ENCODE measurements around the gene EIF4E2. TPM values are rescaled to one million over a fixed set of nuclear protein-coding genes. Genes with fewer than 3 reads are reported as not detected.
A peak's percentile ranks its signal among the peaks of the same experiment; 100 is the strongest.

EIF4E2 gene
- total RNA-seq, 2 donors from 2014 or later = 12.2 to 17.4 TPM

GRCh38 chr2:232598293-232598692 lies 47.8 kb downstream of the EIF4E2 start:
- Histone ChIP-seq H3K27ac (no peak overlapping the region), H3K4me1 (no peaks in the 10 kb centered on the region), H3K4me3 (no peak overlapping the region), H3K9me3 (no peaks in the 10 kb centered on the region), H3K36me3 (replicated peaks in 1 of 2; ENCODE audit: insufficient read depth in 1 of 2, low read depth in 2 of 2) (no peaks in the 10 kb centered on the region), H3K27me3 (no peaks in the 10 kb centered on the region)
- TF ChIP-seq POLR2A (IDR thresholded peaks at IDR 0.05) = no peak
- TF ChIP-seq CTCF (IDR thresholded peaks at IDR 0.05) = no peak
- ATAC-seq (no peak), DNase-seq (no peak)
- intact Hi-C loops (cut with DNase I) = no loop called here
- 89 to 95% methylated on average over 4 of the region's 4 CpGs for WGBS, 2 donors

- H3K9me3 ChIP-seq = no peaks in the 10 kb centered on the region
- ATAC-seq (no peak), DNase-seq (peak in 2 of 4 donors; percentile 34 to 42)
- no peak overlapping the region for H3K27ac ChIP-seq
- intact Hi-C loops (cut with DNase I) = loop anchor here (10.0 kb wide), 2 partner anchors 455 to 645 kb away; no protein-coding TSS in a partner anchor
- WGBS, 2 donors = 73 to 84% methylated on average over 12 to 17 of the region's 17 CpGs
- H3K27me3 ChIP-seq = no peaks in the 10 kb centered on the region
- TF ChIP-seq POLR2A (IDR thresholded peaks at IDR 0.05) (no peak), CTCF (IDR thresholded peaks at IDR 0.05) (no peak)
- no peaks in the 10 kb centered on the region for H3K4me1 ChIP-seq
- H3K36me3 ChIP-seq (replicated peaks in 1 of 2; ENCODE audit: insufficient read depth in 1 of 2, low read depth in 2 of 2) = no peaks in the 10 kb centered on the region
- no peak overlapping the region for H3K4me3 ChIP-seq
These were observed 49.7 kb downstream of the EIF4E2 start for GRCh38 chr2:232600053-232600773.

GRCh38 chr2:232603283-232603682 lies 52.8 kb downstream of the EIF4E2 start:
- ATAC-seq (no peak), DNase-seq (no peak)
- Histone ChIP-seq H3K36me3 (replicated peaks in 1 of 2; ENCODE audit: insufficient read depth in 1 of 2, low read depth in 2 of 2) (no peaks in the 10 kb centered on the region), H3K9me3 (no peaks in the 10 kb centered on the region), H3K27me3 (no peaks in the 10 kb centered on the region), H3K27ac (no peak overlapping the region), H3K4me1 (peaks cover 4% of the 10 kb centered on the region), H3K4me3 (no peak overlapping the region)
- TF ChIP-seq CTCF (IDR thresholded peaks at IDR 0.05) = no peak
- no peak for TF ChIP-seq POLR2A (IDR thresholded peaks at IDR 0.05)
- intact Hi-C loops (cut with DNase I) = loop anchor here (10.0 kb wide), 2 partner anchors 452 to 642 kb away; no protein-coding TSS in a partner anchor
- 51 to 70% methylated on average over 3 of the region's 3 CpGs for WGBS, 2 donors

DNA sequence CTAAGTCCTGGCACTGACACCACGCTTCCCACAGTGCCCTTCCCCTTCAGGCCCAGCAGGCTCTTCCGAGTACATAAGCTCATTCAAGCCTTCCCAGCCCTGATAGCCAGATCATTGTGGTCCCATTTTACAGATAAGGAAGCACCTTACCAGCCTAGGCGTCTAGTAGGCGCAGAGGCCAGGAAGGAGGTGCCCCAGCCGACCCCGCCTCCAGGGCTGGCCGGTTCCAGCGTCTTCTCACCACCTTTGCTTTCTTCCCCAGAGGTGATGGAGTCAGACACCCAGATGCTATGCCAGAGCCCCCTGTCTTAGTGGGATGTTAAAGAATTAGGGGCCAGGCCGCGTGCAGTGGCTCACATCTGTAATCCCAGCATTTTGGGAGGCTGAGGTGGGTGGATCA lies 54.0 kb downstream of the EIF4E2 start:
- Histone ChIP-seq H3K9me3 (no peaks in the 10 kb centered on the region), H3K27ac (no peak overlapping the region), H3K4me1 (peaks cover 4% of the 10 kb centered on the region), H3K27me3 (no peaks in the 10 kb centered on the region), H3K36me3 (replicated peaks in 1 of 2; ENCODE audit: insufficient read depth in 1 of 2, low read depth in 2 of 2) (no peaks in the 10 kb centered on the region), H3K4me3 (no peak overlapping the region)
- DNase-seq = no peak
- WGBS, 2 donors = 87 to 90% methylated on average over 8 to 10 of the region's 10 CpGs
- intact Hi-C loops (cut with DNase I) = loop anchor here (10.0 kb wide), 2 partner anchors 450 to 640 kb away; no protein-coding TSS in a partner anchor
- TF ChIP-seq POLR2A (IDR thresholded peaks at IDR 0.05) (no peak), CTCF (IDR thresholded peaks at IDR 0.05) (no peak)
- ATAC-seq = no peak

GRCh38 chr2:232607011-232607410 lies 56.5 kb downstream of the EIF4E2 start:
- 74 to 85% methylated on average over 16 to 17 of the region's 17 CpGs for WGBS, 2 donors
- DNase-seq (no peak), ATAC-seq (no peak)
- no peaks in the 10 kb centered on the region for H3K27me3 ChIP-seq
- no peaks in the 10 kb centered on the region for H3K9me3 ChIP-seq
- H3K4me1 ChIP-seq = peaks cover 7% of the 10 kb centered on the region
- H3K27ac ChIP-seq = no peak overlapping the region
- TF ChIP-seq POLR2A (IDR thresholded peaks at IDR 0.05) (no peak), CTCF (IDR thresholded peaks at IDR 0.05) (no peak)
- intact Hi-C loops (cut with DNase I) = loop anchor here (10.0 kb wide), 2 partner anchors 448 to 638 kb away; no protein-coding TSS in a partner anchor
- no peak overlapping the region for H3K4me3 ChIP-seq
- H3K36me3 ChIP-seq (replicated peaks in 1 of 2; ENCODE audit: insufficient read depth in 1 of 2, low read depth in 2 of 2) = no peaks in the 10 kb centered on the region
